Central memory CD8-positive, alpha-beta T cell (primary cell): Measurements from ENCODE around the gene EHBP1.
"Not testable (repeated sequence)": the region's sequence is repeated elsewhere in the genome, so short reads cannot be mapped to it uniquely, and the experiment has no call there.

ENCODE experiments used
- ATAC-seq: fragments of 150-1000 bp; cut with Tn5 transposase; replicated peaks from 2 replicates; pipeline ENCODE4 v1.10.0; 2022; ENCODE audit warnings: mild to moderate bottlenecking, moderate FRiP score, moderate number of reproducible peaks; ENCODE audit not compliant: poor library complexity, severe bottlenecking; ENCODE audit errors: extremely low read depth
- DNase-seq, 2 donors: peaks; one replicate each; pipeline ENCODE4 v3.0.0; 2021; ENCODE audit warnings: low spot score in 2 of 2
- H3K27ac Mint-ChIP-seq: one replicate; pipeline ENCODE4 v1.8.0; 2022; ENCODE audit warnings: low read depth, mild to moderate bottlenecking, moderate library complexity, mixed read lengths
- H3K27me3 Mint-ChIP-seq: one replicate; pipeline ENCODE4 v1.8.0; 2022; ENCODE audit warnings: mixed read lengths
- H3K36me3 Mint-ChIP-seq: one replicate; pipeline ENCODE4 v1.8.0; 2022; ENCODE audit warnings: mild to moderate bottlenecking, moderate library complexity, mixed read lengths; ENCODE audit not compliant: insufficient read depth
- H3K4me1 Mint-ChIP-seq: one replicate; pipeline ENCODE4 v1.8.0; 2022; ENCODE audit warnings: mixed read lengths
- H3K4me3 Mint-ChIP-seq: one replicate; pipeline ENCODE4 v1.8.0; 2022; ENCODE audit warnings: mild to moderate bottlenecking, moderate library complexity, mixed read lengths
- H3K9me3 Mint-ChIP-seq: one replicate; pipeline ENCODE4 v1.8.0; 2022; ENCODE audit warnings: mixed read lengths

EHBP1 gene

DNA sequence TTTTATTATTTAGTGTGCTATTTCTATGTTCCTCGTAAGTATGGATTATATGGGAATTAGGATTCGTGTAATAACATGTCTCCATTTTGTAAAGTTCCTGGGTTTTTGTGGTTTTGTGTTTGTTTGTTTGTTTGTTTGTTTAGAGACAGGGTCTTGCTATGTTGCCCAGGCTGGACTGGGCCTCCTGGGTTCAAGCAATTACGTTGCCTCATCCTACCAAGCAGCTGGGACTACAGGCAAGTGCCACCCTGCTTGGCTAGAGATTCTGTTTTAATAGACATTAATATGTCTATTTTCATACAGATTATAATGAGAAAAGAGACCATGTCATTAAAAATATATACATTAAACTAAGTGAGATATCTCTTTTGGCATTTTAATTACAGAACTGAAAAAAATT is 309.9 kb downstream of the EHBP1 start:
- no peaks in the 10 kb centered on the region for H3K4me1 Mint-ChIP-seq
- peaks cover 3% of the 10 kb centered on the region for H3K36me3 Mint-ChIP-seq
- no peak overlapping the region for H3K27ac Mint-ChIP-seq
- ATAC-seq, result no peak
- no peaks in the 10 kb centered on the region for H3K9me3 Mint-ChIP-seq
- no peak for DNase-seq
- no peak overlapping the region for H3K4me3 Mint-ChIP-seq
- no peaks in the 10 kb centered on the region for H3K27me3 Mint-ChIP-seq

DNA sequence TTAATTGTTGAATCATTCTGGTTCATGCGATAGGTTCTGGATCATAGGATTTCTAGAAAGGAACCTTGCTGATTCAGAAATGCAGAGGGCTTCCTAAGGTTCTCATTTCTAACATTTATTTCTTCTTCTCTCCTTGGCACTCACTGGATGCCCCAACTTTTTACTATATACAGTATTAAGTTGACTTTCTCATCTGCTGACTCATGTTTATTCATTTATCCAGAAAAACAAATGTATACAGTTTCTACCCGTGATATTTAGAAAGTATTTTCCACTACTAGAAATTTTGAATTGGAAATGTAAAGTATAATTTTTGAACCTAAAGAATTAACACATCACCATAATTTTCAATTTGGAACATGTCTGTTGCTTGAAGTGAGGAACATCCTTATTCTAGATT is 312.9 kb downstream of the EHBP1 start:
- Mint-ChIP-seq H3K27ac (no peak overlapping the region), H3K4me3 (no peak overlapping the region), H3K4me1 (no peaks in the 10 kb centered on the region), H3K9me3 (no peaks in the 10 kb centered on the region), H3K36me3 (peaks cover 3% of the 10 kb centered on the region), H3K27me3 (no peaks in the 10 kb centered on the region)
- DNase-seq (no peak), ATAC-seq (no peak)

DNA sequence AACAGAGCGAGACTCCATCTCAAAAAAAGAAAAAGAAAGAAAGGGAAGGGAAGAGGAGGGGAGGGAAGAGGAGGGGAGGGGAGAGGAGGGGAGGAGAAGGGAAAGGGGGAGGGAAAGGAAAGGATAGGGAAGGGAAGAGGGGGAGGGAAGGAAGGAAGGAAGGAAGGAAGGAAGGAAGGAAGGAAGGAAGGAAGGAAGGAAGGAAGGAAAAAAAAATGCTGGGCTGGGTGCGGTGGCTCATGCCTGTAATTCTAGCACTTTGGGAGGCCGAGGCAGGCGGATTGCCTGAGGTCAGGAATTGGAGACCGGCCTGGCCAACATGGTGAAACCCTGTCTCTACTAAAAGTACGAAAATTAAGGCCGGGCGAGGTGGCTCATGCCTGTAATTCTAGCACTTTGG is 314.2 kb downstream of the EHBP1 start:
- H3K27ac Mint-ChIP-seq, H3K27me3 Mint-ChIP-seq, H3K36me3 Mint-ChIP-seq, ATAC-seq, H3K4me1 Mint-ChIP-seq, DNase-seq, H3K9me3 Mint-ChIP-seq, H3K4me3 Mint-ChIP-seq: not testable (repeated sequence)

DNA sequence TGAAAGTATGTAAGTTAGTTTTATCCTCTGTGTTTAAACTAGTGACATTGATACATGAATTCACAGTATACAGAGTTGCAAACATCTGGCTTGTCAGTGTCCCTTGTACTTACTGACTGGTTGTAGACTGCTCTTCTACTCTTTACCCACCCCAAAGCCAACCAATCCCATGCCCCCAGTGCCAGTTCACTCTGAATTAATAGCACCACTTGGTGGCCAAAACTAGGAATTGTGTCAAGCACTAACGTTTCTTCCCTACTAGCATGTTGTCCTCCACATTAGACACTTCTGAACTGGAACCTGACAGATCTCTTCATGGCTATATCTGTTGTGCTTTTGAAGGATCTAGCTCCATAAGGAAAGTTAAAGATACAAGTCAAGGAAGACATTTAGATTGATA is 317.9 kb downstream of the EHBP1 start:
- no peak for ATAC-seq
- DNase-seq, result no peak

DNA sequence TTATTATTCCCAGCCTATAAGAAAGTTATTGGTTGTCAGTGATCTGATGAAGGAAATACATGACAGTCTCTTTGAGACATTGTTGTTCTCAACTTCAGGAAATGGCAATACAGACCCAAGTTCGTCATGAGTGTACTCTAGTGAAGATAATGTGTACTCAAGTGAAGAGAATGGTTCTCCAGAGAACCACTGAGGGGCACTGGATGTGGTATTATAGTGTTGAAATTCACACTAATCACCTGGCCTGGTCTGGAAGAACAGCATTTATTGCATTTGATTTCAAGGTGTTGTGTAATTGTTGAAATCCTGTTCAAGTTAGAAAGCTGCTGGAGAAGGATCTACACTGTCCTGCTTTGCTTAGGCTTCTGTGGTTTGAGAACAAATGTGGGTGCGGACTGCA is 321.7 kb downstream of the EHBP1 start:
- Mint-ChIP-seq H3K9me3 (no peaks in the 10 kb centered on the region), H3K27me3 (no peaks in the 10 kb centered on the region), H3K36me3 (peaks cover 4% of the 10 kb centered on the region), H3K4me3 (no peak overlapping the region), H3K4me1 (no peaks in the 10 kb centered on the region), H3K27ac (no peak overlapping the region)
- ATAC-seq (no peak), DNase-seq (no peak)

More for the DNA sequence above, 317.9 kb downstream of the EHBP1 start:
- H3K4me1 Mint-ChIP-seq, result no peaks in the 10 kb centered on the region
- H3K9me3 Mint-ChIP-seq, result no peaks in the 10 kb centered on the region
- no peaks in the 10 kb centered on the region for H3K27me3 Mint-ChIP-seq
- H3K27ac Mint-ChIP-seq, result no peak overlapping the region
- H3K4me3 Mint-ChIP-seq, result no peak overlapping the region
- peaks cover 4% of the 10 kb centered on the region for H3K36me3 Mint-ChIP-seq

DNA sequence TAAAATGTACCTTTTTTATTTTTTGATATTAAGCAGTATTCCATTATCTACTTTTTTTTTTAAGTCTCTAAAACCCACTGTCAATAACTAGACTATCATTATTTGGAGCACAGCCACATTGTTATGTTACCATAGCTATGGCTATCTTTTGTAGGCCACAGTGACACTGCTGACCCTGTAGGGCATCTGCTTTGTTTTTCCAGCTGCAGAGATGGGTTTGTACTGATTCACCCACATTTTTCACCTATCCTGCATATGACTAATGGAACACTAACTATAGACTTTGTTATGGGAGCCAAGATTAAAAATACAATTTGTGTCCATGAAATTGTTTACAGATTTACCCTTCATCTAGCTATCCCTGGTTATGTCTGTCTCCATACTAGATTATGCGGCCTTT is 323.5 kb downstream of the EHBP1 start:
- no peaks in the 10 kb centered on the region for H3K9me3 Mint-ChIP-seq
- no peaks in the 10 kb centered on the region for H3K36me3 Mint-ChIP-seq
- H3K27me3 Mint-ChIP-seq, result no peaks in the 10 kb centered on the region
- H3K4me1 Mint-ChIP-seq, result no peaks in the 10 kb centered on the region
- H3K27ac Mint-ChIP-seq, result no peak overlapping the region
- no peak for DNase-seq
- ATAC-seq, result no peak
- no peak overlapping the region for H3K4me3 Mint-ChIP-seq

DNA sequence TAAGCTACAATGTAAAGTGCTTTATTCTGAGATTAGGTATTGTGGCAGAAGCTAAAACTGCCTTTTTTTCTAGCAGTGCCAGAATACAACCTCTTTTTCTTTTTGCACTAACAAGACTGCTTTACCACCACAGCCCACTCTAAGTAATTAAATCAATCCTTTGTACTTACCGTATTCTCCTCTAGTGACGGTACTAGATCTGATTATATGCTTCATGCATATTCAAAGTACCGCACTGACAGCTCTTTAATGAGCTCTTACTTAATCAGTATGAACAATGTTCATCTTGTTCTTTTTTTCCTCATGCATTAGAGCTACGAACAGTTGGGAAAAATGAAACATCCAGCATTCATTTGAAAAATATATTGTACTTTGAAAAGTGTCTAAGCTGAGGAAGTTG is 329.0 kb downstream of the EHBP1 start:
- Mint-ChIP-seq H3K4me1 (no peaks in the 10 kb centered on the region), H3K36me3 (no peaks in the 10 kb centered on the region), H3K4me3 (no peak overlapping the region), H3K27ac (no peak overlapping the region), H3K9me3 (no peaks in the 10 kb centered on the region), H3K27me3 (no peaks in the 10 kb centered on the region)
- DNase-seq (no peak), ATAC-seq (no peak)

DNA sequence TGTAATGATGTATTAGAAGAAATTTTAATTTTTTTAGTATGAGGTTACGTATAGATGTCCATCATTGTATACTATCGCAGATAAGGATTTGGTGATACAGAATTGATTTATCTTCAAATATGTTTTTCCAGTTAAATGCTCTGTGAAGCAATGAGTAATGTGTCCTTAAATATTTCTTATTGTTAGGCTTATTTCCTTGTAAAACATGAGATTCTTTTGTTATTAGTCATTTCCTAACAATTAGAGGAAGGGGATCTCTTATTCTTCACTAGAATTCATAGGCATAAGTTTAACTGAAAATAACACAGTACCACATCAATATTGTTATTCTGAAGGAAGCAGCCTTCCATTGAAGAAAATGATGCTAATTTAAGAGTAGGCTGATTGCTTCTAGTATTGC is 329.7 kb downstream of the EHBP1 start:
- no peaks in the 10 kb centered on the region for H3K27me3 Mint-ChIP-seq
- no peaks in the 10 kb centered on the region for H3K36me3 Mint-ChIP-seq
- no peak for DNase-seq
- no peaks in the 10 kb centered on the region for H3K4me1 Mint-ChIP-seq
- H3K27ac Mint-ChIP-seq, result no peak overlapping the region
- no peak overlapping the region for H3K4me3 Mint-ChIP-seq
- ATAC-seq, result no peak
- H3K9me3 Mint-ChIP-seq, result no peaks in the 10 kb centered on the region

DNA sequence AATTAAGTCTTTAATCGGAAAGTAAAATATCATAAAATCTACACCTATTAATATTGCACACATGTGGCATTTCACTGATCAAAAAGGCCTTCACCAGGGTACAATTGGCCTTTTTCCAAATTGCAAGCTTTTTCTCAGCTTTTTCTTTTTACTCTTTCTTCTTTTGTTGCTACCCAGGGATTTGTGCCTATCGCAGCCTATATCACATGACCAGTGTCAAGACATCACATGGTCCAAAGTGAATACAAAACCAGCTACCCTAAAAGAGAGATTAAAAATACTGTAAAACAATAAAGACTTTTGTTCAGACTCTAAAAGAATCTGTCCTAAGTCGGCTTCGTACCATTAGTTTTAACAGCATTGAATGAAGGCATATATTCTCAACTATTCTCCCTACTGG is 330.1 kb downstream of the EHBP1 start:
- Mint-ChIP-seq H3K27ac (no peak overlapping the region), H3K9me3 (no peaks in the 10 kb centered on the region), H3K36me3 (no peaks in the 10 kb centered on the region), H3K4me1 (no peaks in the 10 kb centered on the region), H3K27me3 (no peaks in the 10 kb centered on the region), H3K4me3 (no peak overlapping the region)
- ATAC-seq, result no peak
- no peak for DNase-seq

DNA sequence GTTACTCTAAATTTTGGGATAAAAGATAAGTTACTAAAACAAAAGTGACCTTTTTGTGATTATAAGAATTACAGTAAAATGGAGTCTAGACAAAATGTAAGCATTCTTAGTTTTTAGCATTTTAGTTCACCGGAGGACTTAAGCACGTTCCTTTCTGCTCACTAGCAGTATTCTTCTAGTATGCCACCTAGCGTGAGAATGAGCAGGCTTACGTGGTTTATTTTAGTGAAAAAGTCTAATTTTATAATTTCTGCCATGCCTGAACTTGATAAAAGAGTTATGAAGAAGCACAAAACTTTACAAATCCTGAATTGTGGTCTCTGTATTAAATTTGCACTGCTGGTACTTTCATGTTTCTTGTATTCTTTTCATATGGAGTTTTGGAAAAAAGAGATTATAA is 332.5 kb downstream of the EHBP1 start:
- H3K4me1 Mint-ChIP-seq, result no peaks in the 10 kb centered on the region

DNA sequence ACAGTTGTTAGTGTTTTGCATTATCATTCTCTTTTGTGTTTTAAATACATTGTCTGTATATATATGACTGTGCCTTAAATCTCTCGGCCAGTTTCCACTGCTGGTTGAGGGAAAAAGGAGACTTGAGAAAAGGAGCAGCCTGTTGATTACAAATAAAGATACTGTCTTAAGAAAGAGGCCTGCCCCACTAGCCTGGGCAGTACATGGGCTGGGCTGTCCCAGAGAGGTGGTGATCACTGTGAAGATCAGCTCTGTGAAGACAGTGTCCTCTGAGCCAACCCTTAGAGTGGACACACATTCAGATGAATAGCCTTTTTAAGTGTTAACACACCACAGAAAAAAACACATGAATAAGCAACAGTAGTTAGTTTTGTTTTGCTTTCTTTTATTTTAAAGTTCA is 335.1 kb downstream of the EHBP1 start:
- ATAC-seq (no peak), DNase-seq (no peak)
- Mint-ChIP-seq H3K27ac (no peak overlapping the region), H3K4me1 (no peaks in the 10 kb centered on the region), H3K27me3 (peaks cover 22% of the 10 kb centered on the region), H3K9me3 (no peaks in the 10 kb centered on the region), H3K4me3 (no peak overlapping the region), H3K36me3 (peaks cover 8% of the 10 kb centered on the region)

More for the DNA sequence above, 332.5 kb downstream of the EHBP1 start:
- H3K27ac Mint-ChIP-seq, result no peak overlapping the region
- DNase-seq (no peak), ATAC-seq (no peak)
- H3K27me3 Mint-ChIP-seq, result no peaks in the 10 kb centered on the region
- no peaks in the 10 kb centered on the region for H3K9me3 Mint-ChIP-seq
- no peaks in the 10 kb centered on the region for H3K36me3 Mint-ChIP-seq
- H3K4me3 Mint-ChIP-seq, result no peak overlapping the region

DNA sequence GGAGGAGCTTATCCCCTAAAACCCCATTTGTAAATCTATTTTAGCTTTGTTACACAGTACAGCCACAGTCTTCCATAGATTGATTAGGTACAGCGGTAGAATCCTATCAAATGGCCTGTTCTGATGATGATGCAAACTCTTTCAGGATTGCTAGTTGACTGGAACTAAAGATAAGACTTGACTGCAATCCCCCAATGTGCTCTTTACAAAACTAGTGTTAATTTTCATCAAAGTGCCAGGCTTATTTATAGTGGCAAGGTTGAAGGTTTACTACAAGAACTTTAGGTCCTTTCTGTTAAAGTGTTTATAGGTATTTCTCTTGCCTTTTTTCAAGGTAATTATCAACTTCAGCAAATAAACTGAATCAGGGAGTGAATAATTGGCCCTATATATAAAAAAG is 336.1 kb downstream of the EHBP1 start:
- Mint-ChIP-seq H3K4me1 (no peaks in the 10 kb centered on the region), H3K36me3 (peaks cover 8% of the 10 kb centered on the region), H3K9me3 (no peaks in the 10 kb centered on the region), H3K27me3 (peaks cover 32% of the 10 kb centered on the region), H3K27ac (no peak overlapping the region), H3K4me3 (no peak overlapping the region)
- DNase-seq, result no peak
- ATAC-seq, result no peak

DNA sequence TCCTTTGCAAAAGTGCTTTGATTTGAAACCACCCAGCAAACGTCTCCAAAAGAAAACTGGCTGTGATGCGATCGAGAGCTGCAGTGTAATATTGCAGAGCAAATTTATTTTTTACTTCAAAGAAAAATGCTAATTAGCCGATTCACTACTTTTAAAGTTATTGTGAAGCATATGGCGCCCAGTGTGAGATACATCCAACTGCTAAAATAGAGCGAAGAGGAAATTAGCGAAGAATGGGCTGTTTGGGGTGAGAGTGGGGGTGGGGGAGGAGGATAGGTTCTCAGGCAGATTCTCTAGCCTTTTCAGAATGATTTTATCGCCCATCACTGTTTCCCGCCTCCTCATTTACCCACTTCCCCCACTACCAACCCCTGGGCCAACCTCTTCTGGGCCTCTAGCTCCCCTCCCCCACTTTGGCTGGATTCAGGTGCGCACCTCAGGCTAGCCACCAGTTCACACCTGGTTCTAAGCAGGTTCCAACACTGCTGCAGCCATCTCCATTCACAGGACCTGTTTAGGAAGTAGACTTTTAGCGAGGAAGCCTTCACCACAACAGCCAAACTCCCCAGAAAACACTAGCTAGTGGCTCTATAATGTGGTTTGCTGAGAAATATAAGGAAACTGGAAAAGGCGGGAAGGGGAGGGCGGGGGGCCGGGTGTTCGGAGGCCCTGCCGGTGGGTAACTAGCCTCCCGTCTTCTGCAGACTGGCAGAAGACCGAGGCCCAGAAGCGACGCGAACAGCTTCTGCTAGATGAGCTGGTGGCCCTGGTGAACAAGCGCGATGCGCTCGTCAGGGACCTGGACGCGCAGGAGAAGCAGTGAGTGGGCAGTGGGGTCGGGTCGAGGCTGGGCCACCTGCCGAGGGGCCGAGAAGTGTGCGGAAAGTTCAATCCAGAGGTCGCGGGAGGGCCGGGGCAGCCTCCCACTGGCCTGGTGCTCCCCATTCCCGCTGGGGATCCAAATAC is 339.1 kb downstream of the EHBP1 start:
- peaks cover 8% of the 10 kb centered on the region for H3K36me3 Mint-ChIP-seq
- H3K27ac Mint-ChIP-seq, result no peak overlapping the region
- H3K9me3 Mint-ChIP-seq, result no peaks in the 10 kb centered on the region
- H3K4me1 Mint-ChIP-seq, result peaks cover 15% of the 10 kb centered on the region
- H3K4me3 Mint-ChIP-seq, result no peak overlapping the region
- H3K27me3 Mint-ChIP-seq, result peaks cover 59% of the 10 kb centered on the region
- DNase-seq (no peak), ATAC-seq (no peak)
